Psoas muscle (tissue), 8 donors: ENCODE measurements around the gene TBCK. TPM values are rescaled to one million over a fixed set of nuclear protein-coding genes. Genes with fewer than 3 reads are reported as not detected.
"Not testable (repeated sequence)": the region's sequence is repeated elsewhere in the genome, so short reads cannot be mapped to it uniquely, and the experiment has no call there.

Experiments
- ATAC-seq, 4 donors: fragments of 200-7000 bp; cut with Tn5 transposase; one replicate each; pipeline ENCODE4 v1.9.1; 2020; ENCODE audit warnings: moderate library complexity in 3 of 4, mild to moderate bottlenecking in 2 of 4
- DNase-seq, 2 donors: peaks; one replicate each; pipeline ENCODE4 v3.0.0-alpha.2; 2020
- H3K27ac ChIP-seq: fragments of 200-600 bp; one replicate; pipeline ENCODE4 v1.8.0; 2022
- H3K27me3 ChIP-seq, 3 donors: fragments of 200-600 bp in 1 of 3; one replicate each; pipeline versions ENCODE4 v1.6.1 to v1.8.0; 2013 to 2022; ENCODE audit warnings: low read length in 2 of 3, mild to moderate bottlenecking in 2 of 3, moderate library complexity in 1 of 3; ENCODE audit not compliant: insufficient read depth in 3 of 3
- H3K36me3 ChIP-seq, 2 donors: fragments of 200-600 bp in 1 of 2; one replicate each; pipeline versions ENCODE4 v1.6.1 to v1.8.0; 2013 to 2022; ENCODE audit warnings: low read depth in 1 of 2, mild to moderate bottlenecking in 1 of 2, moderate library complexity in 1 of 2; ENCODE audit not compliant: insufficient read depth in 1 of 2
- H3K4me1 ChIP-seq: fragments of 200-600 bp; one replicate; pipeline ENCODE4 v1.8.0; 2022
- H3K4me3 ChIP-seq: fragments of 200-600 bp; one replicate; pipeline ENCODE4 v1.8.0; 2022; ENCODE audit warnings: mild to moderate bottlenecking
- H3K9me3 ChIP-seq: fragments of 200-600 bp; one replicate; pipeline ENCODE4 v1.8.0; 2022
- WGBS, 3 donors: extraction: QIAGEN DNeasy Blood & Tissue Kit; methylation state at CpG; one replicate each; pipeline versions ENCODE4 v1.1.6 to v1.1.7; 2013; 5-methylcytosine and 5-hydroxymethylcytosine counted together
- intact Hi-C, 2 donors: fragments of 100-400 bp; cut with DNase I; formaldehyde crosslinking; loops; one replicate each; pipeline versions ENCODE4 v1.11.0 to v1.14.2; 2022
- polyA plus RNA-seq, 3 donors: library from polyadenylated mRNA; stranded (reverse); fragments of 200-250 nt; gene quantifications; one replicate each; pipeline ENCODE4 v1.2.3, GENCODE V29; 2013
- total RNA-seq, 4 donors: library from RNA; stranded (reverse); fragmentation: NEBNext Ultra II Directional in 2 of 4; extraction: Animal tissue kit (Norgen Biotek cat#: 25700) in 2 of 4; gene quantifications; one replicate each; pipeline versions ENCODE4 v1.2.1 to v1.2.4, GENCODE V29; 2021 to 2023
- TF ChIP-seq, protein P1 (sequence below): fragments of 200-600 bp; IDR thresholded peaks from one replicate; pipeline ENCODE4 v1.8.0; 2022; ENCODE audit warnings: antibody characterized with exemption
- donor health status: healthy with polysubstance abuse.
- donor health status: DM: no; HTN: no; CAD: no; lungs with moderate emphysema.
- donor health status: Bipolar disorder and iron deficiency.
- donor health status: healthy.
- donor health status: DM: yes; HTN: yes; CAD: no.
- donor health status: DM: no; HTN: no; CAD: no.
- donor health status: DM: no; HTN: no; CAD: no.
- donor health status: DM: yes; HTN: yes; CAD: no.

The TBCK gene
- total and polyA plus RNA-seq, 7 donors, result 1.9 to 16.8 (median 9.7) TPM

DNA sequence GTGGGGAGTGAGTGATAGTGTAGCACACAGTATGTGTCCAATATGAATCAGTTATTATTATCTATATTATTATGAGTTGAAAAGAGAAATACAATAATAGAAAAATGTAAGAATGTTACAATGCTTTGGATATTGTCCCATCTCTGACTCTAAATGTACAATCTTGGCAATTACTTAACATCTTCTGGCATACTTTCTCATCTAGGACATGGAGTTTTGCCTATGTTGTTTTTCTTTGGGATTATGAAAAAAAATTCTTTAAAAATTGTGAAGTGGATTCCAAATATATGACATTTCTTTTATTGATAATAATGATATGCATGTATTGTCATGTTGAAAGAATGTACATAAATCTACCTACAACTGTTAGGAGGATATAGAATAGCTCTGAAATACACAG is 84.1 kb downstream of the TBCK start:
- DNase-seq (no peak), ATAC-seq (no peak)
- no peaks in the 10 kb centered on the region for H3K4me1 ChIP-seq
- H3K9me3 ChIP-seq, result no peaks in the 10 kb centered on the region
- intact Hi-C loops, result no loop called here
- H3K36me3 ChIP-seq, result peaks cover 3 to 89% of the 10 kb centered on the region in 2 donors
- H3K27me3 ChIP-seq, result no peaks in the 10 kb centered on the region
- TF ChIP-seq, protein P1, sequence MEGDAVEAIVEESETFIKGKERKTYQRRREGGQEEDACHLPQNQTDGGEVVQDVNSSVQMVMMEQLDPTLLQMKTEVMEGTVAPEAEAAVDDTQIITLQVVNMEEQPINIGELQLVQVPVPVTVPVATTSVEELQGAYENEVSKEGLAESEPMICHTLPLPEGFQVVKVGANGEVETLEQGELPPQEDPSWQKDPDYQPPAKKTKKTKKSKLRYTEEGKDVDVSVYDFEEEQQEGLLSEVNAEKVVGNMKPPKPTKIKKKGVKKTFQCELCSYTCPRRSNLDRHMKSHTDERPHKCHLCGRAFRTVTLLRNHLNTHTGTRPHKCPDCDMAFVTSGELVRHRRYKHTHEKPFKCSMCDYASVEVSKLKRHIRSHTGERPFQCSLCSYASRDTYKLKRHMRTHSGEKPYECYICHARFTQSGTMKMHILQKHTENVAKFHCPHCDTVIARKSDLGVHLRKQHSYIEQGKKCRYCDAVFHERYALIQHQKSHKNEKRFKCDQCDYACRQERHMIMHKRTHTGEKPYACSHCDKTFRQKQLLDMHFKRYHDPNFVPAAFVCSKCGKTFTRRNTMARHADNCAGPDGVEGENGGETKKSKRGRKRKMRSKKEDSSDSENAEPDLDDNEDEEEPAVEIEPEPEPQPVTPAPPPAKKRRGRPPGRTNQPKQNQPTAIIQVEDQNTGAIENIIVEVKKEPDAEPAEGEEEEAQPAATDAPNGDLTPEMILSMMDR, result no peak
- H3K27ac ChIP-seq, result no peak overlapping the region
- H3K4me3 ChIP-seq, result no peak overlapping the region

- no peaks in the 10 kb centered on the region for H3K27me3 ChIP-seq
- no peaks in the 10 kb centered on the region for H3K9me3 ChIP-seq
- no peaks in the 10 kb centered on the region for H3K4me1 ChIP-seq
- H3K4me3 ChIP-seq, result no peak overlapping the region
- TF ChIP-seq, protein P1, result no peak
- intact Hi-C loops, result no loop called here
- H3K27ac ChIP-seq, result no peak overlapping the region
- ATAC-seq, result no peak
- no peak for DNase-seq
- H3K36me3 ChIP-seq, result peaks cover 0 to 25% of the 10 kb centered on the region in 2 donors
Observed at GRCh38 chr4:106222548-106222947, 93.5 kb downstream of the TBCK start.

DNA sequence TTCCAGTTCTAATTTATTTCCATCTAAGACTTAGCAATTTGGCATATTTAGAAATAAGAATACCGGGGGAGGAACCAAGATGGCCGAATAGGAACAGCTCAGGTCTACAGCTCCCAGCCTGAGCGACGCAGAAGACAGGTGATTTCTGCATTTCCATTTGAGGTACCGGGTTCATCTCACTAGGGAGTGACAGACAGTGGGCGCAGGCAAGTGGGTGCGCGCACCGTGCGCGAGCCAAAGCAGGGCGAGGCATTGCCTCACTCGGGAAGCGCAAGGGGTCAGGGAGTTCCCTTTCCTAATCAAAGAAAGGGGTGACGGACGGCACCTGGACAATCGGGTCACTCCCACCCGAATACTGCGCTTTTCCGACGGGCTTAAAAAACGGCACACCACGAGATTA is 102.7 kb downstream of the TBCK start:
- H3K4me1 ChIP-seq, H3K27me3 ChIP-seq, H3K9me3 ChIP-seq, intact Hi-C loops, ATAC-seq, H3K4me3 ChIP-seq, H3K27ac ChIP-seq, DNase-seq: not testable (repeated sequence)
- H3K36me3 ChIP-seq, result peaks cover 0 to 27% of the 10 kb centered on the region in 2 donors
- 97 to 99% (median 97%) methylated on average over 23 of the region's 23 CpGs for WGBS, 3 donors

- no peaks in the 10 kb centered on the region for H3K4me1 ChIP-seq
- no peak overlapping the region for H3K4me3 ChIP-seq
- no peaks in the 10 kb centered on the region for H3K9me3 ChIP-seq
- TF ChIP-seq, protein P1, result no peak
- H3K27me3 ChIP-seq, result no peaks in the 10 kb centered on the region
- intact Hi-C loops, result no loop called here
- ATAC-seq, result no peak
- DNase-seq, result no peak
- H3K27ac ChIP-seq, result no peak overlapping the region
- peaks cover 0 to 27% of the 10 kb centered on the region in 2 donors for H3K36me3 ChIP-seq
Observed at GRCh38 chr4:106210021-106210420, 106.0 kb downstream of the TBCK start.

DNA sequence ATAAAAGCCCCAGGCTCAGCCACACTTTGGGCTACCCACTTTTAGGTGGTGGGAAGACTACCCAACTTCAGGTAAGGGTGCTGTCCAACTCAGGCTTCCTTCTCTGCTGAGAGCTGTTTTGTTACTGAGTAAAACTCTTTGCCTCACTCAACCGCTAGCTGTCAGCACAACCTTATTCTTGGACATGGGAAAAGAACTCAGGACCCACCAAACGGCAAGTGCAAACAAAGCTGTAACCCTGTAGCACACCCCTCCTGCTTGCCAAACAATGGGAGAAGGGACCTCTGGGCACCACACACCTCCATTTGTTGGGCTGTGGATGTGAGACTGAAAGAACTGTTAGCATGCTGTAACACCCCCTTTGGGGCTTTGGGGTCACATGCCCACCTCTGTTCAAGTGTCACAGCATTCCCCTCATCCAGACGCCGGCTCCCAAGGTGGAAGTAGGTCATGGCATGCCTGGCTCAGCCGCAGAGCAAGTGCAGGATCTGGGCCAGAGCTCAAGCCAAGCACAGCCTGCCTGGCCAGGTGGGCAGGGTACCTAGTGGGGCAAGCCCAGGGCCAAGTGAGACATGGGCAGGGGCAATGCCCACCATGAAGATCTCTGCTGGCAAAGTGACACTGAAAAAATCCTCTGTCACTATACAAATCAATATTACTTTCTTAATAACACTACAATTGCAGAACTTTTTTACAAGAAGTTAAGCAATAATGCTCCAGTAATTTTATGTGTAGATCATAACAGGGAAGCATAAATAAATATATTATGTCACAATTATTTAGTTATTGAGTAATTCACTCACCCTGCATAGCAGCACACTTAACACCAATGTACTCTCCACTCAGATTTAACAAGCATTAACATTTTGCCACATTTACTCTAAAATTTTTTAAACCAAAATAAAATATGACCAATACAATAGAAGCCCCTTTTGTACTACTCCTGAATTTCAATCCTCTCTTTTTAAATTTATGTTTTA is 107.2 kb downstream of the TBCK start:
- DNase-seq (no peak), ATAC-seq (no peak)
- H3K4me3 ChIP-seq, result no peak overlapping the region
- no peaks in the 10 kb centered on the region for H3K27me3 ChIP-seq
- intact Hi-C loops, result no loop called here
- WGBS, 3 donors, result 60 to 71% (median 64%) methylated on average over 5 of the region's 5 CpGs
- peaks cover 0 to 27% of the 10 kb centered on the region in 2 donors for H3K36me3 ChIP-seq
- no peaks in the 10 kb centered on the region for H3K9me3 ChIP-seq
- H3K4me1 ChIP-seq, result no peaks in the 10 kb centered on the region
- TF ChIP-seq, protein P1, result no peak
- no peak overlapping the region for H3K27ac ChIP-seq
